Fibroblast of peridontal ligament (primary cell): ENCODE results near the gene PDCD10.

Experiments used
- DNase-seq: peaks from one replicate; pipeline ENCODE4 v3.0.0-alpha.2; 2010; ENCODE audit errors: extremely low read depth

Gene PDCD10

GRCh38 chr3:167735233-167736138 is 794 bp upstream of the PDCD10 start, which contains the start of gene SERPINI1:
TSS of gene SERPINI1 (plus strand) at chr3:167735721. CDS start at chr3:167789129, 53,408 bp downstream.
- peak; percentile 84 for DNase-seq

GRCh38 chr3:167733961-167734497 is 663 bp downstream of the PDCD10 start:
- peak; percentile 28 for DNase-seq

- DNase-seq: no peak
Observed at GRCh38 chr3:167732313-167733065, 2.2 kb downstream of the PDCD10 start.

GRCh38 chr3:167731393-167731792 is 3.3 kb downstream of the PDCD10 start:
- DNase-seq: no peak

GRCh38 chr3:167729591-167729990 is 5.1 kb downstream of the PDCD10 start:
- DNase-seq: peak; percentile 10

DNA sequence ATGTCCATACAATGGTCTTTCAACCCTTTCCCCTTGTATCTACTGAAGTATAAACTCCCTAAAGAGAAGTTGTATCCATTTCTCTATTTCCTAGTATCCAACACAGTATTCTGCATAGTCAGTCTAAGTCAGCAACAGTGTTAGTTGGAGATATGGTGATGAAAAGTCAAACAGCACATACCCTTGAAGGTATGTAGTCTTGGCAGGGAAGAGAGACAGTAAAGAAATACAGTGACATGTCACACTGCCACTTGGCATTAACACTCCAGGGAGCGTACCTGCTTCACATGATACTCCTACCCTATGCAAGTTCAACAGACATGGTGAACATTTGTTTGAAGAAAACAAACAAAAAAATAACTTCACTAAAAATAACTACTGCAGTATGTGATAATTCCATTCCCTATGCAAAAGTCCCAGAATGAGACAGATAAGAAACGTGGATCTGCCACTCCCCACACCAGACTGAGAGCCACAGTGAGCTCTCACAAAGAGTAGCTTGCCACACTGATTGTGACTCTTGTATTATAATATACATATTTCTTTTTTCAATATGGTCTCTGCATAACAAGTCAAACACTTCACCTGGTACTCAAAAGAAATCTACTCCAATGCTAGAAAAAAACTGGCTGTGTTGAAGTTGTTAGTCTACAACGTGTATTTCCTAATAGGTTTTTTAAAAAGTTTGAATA is 5.9 kb downstream of the PDCD10 start:
- no peak for DNase-seq

DNA sequence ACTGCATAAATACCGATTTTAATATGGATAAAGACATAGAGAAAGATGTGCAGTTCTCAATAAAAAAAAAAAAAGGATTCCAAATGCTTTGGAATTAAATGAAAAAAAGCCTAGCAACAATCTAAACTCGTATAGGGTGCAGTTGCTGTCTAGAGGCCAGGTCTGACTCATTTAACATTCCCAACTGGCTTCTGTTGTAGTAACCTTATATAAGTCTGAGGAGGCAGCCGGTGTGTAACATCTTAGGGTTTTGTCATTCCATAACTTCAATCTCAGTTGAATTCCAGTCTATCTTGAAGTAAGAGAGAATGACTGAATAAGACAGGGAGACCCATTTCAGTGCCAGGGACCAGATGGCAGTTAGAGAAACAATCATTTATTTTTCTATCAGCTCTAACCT is 6.5 kb downstream of the PDCD10 start:
- peak; percentile 80 for DNase-seq

DNA sequence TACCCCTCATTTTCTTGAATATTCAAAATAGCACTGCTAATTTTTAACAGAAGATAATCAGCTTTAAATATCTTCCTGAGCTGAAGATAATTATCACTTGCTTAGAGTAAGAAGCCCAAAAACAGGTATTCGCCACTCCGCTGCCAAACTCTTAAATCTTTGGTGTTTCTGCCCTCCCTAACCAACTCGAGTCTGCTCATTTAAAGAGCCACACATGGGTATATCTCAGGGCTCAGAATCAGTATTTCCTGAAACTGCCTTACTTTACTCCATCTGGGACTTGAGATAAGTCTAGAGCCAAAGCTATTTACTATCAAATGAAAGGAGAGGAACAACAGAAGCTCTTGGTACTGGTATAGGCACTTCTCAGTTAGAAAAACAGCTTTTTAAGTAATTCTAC is 10.8 kb downstream of the PDCD10 start:
- no peak for DNase-seq

DNA sequence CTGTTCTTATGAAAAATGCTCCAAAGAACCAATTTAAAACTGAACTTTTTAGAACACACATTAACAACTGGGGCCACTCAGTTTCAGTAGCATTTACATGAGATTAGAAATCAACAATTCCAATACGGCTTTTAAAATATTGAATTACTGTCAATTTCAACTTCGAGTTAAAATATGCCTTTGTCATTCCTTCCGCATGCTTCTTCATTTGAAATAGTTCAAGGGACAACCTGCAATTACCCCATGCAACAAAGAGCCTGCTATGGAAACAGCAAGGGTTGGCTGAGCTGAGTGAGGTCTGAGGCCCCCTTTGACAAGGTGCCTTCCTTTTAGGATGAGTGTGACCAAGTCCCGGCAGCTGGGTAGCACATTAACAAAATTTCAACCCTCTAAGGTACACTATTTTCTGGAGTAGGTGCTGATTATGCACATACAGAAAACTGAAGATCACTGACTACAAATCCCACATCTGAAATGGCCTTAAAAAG is 11.6 kb downstream of the PDCD10 start:
- DNase-seq: no peak

- DNase-seq: no peak
Observed at GRCh38 chr3:167718582-167718981, 16.1 kb downstream of the PDCD10 start.

DNA sequence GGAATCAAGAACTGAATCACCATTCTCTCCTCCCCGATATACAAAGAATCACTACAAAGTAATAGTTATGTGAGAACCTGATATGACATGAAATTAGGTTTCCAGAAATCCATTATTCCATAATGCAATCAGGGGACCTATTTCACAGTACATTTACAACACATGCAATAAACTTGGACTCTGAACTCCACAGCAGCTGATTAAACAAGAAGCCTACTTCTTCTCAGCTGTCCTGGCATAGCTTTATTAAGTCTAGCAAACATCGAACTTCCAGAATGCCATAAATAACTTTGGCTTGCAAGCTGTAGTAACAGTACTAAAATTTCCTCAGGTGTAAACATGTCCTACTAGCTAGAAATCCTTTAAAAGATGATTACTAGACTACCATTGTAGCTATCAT is 17.8 kb downstream of the PDCD10 start:
- no peak for DNase-seq

GRCh38 chr3:167714871-167715270 is 19.8 kb downstream of the PDCD10 start:
- DNase-seq: no peak

DNA sequence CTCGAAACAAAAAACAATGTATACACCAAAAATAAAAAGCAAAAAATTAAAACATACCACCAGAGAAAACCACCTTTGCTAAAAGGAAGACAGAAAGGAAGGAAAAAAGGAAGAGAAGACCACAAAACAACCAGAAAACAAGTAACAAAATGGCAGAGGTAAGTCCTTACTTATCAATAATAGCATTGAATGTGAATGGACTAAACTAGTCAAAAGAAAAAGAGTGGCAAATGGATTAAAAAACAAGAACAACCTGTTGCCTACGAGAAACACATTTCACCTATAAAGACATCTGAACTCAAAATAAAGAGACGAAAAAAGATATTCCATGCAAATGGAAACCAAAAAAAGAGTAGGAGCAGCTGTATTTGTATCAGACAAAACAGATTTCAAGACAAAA is 22.2 kb downstream of the PDCD10 start:
- no peak for DNase-seq

DNA sequence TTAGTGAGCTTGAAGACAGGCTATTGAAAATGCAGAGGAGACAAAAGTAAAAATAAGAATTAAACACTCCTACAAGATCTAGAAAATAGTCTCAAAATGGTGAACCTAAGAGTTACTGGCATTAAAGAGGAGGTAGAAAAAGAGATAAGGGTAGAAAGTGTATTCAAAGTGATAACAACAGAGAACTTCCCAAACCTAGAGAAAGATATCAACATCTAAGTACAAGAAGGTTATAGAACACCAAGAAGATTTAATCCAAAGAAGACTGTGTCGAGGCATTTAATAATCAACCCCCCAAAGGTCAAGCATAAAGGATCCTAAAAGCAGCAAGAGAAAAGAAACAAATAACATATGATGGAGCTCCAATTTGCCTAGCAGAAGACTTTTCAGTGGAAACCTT is 23.3 kb downstream of the PDCD10 start:
- no peak for DNase-seq

GRCh38 chr3:167710552-167710951 is 24.1 kb downstream of the PDCD10 start:
- no peak for DNase-seq

- DNase-seq: no peak
Observed at GRCh38 chr3:167709690-167710089, 25.0 kb downstream of the PDCD10 start.

DNA sequence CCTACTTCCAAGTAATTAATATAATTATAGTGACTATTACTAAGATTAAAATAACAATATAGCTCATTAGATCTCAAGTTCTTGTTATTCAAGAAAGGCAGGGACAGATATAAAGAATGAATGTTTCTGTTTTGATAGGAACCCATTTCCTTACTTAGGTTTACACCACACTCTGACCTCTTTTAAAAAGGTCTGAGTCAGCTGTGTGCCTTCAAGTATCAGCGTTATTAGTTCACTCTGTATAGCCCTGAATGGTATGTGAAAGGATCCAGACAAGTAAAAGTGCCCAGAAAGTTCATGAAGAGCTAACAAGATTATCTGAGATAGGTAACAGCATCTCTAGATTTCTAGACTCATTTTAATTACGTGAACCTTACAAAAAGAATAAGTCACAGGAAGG is 28.9 kb downstream of the PDCD10 start:
- DNase-seq: no peak

GRCh38 chr3:167700926-167701325 is 33.8 kb downstream of the PDCD10 start:
- DNase-seq: no peak

GRCh38 chr3:167700046-167700445 is 34.6 kb downstream of the PDCD10 start:
- DNase-seq: peak; percentile 4

DNA sequence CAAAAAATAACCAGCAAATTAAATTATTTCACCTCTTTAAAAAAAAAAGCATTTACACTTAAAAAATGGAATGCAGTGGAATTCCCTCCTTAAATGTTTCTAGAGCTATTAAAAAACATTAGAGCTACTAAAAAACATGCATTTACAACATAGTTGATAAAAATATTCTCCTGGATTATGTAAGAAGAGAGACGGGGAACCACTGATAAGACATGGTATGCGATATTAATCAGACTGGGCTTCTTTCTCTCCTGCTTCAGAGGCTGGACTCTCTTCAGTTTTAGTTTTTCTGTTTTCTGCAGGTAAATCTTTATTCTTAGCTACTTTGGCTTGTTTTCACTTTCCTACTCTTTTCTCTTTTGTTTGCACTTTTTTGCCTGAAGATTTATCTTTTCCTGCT is 40.6 kb downstream of the PDCD10 start:
- no peak for DNase-seq

- DNase-seq: peak; percentile 6
Observed at GRCh38 chr3:167691366-167691765, 43.3 kb downstream of the PDCD10 start.
